Ishikawa (cell line): ENCODE results near the gene SPRY4.

Experiments used
- CEBPB ChIP-seq: IDR thresholded peaks from 2 replicates; pipeline ENCODE4 v1.6.1; 2012
- YY1 ChIP-seq: IDR thresholded peaks from 2 replicates; pipeline ENCODE4 v1.6.1; 2012; ENCODE audit warnings: low read depth

DNA sequence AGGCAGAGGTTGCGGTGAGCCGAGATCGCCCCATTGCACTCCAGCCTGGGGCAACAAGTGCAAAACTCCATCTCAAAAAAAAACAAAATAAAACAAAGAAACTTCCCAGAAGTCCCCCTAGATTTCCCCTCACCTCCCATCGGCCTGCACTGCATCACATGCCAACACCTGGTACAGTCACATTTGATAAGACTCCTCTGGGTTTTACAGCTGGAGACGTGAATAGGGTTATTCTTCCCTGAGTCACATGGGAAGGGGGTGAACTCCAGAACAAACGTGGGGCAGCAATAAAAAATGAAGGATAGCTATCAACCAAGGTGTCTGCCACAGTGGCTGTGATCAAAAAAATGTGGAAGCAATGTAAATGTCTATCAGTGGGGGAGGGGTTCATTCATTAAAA, 26.0 kb downstream of the SPRY4 start:
- TF ChIP-seq YY1 (no peak), CEBPB (no peak)
